ENCODE results near the gene DISP3. TPM values are rescaled to one million over a fixed set of nuclear protein-coding genes. Genes with fewer than 3 reads are reported as not detected.

The DISP3 gene
- total and polyA plus RNA-seq, 2 experiments from 2014 or later = not detected

- H3K79me2 ChIP-seq (ENCODE audit: insufficient read depth) = no peaks in the 10 kb centered on the region
- no peaks in the 10 kb centered on the region for H3K9me2 ChIP-seq (ENCODE audit: insufficient read depth)
- H2AFZ ChIP-seq = no peak overlapping the region
- no peaks in the 10 kb centered on the region for H3K9me3 ChIP-seq (ENCODE audit: low read depth)
- H4K20me1 ChIP-seq (ENCODE audit: insufficient read depth) = no peaks in the 10 kb centered on the region
- H3K27me3 ChIP-seq (replicated peaks; ENCODE audit: insufficient read depth) = peaks cover 19% of the 10 kb centered on the region
- no peak overlapping the region for H3K9ac ChIP-seq
- no peak for DNase-seq
- H3K4me1 ChIP-seq (ENCODE audit: insufficient read depth) = no peaks in the 10 kb centered on the region
- no peak overlapping the region for H3K4me3 ChIP-seq
- WGBS, 2 experiments (ENCODE audit: low coverage in 1 of 2, low lambda C conversion rate in 2 of 2, missing lambda C conversion rate in 2 of 2) = 29 to 39% methylated on average over 8 of the region's 8 CpGs
- H3F3A ChIP-seq (ENCODE audit: insufficient read depth) = no peaks in the 10 kb centered on the region
- H3K27ac ChIP-seq = no peak overlapping the region
- H3K4me2 ChIP-seq (ENCODE audit: unreplicated experiment) = no peak overlapping the region
- in situ Hi-C loops (cut with MboI) = no loop called here
- H3K36me3 ChIP-seq (ENCODE audit: low read depth) = no peaks in the 10 kb centered on the region
- TF ChIP-seq EZH2 (IDR thresholded peaks at IDR 0.05; ENCODE audit: insufficient read depth, poor library complexity, severe bottlenecking) (no peak), EZH2phosphoT487 (IDR thresholded peaks at IDR 0.05; ENCODE audit: insufficient read depth, low read depth) (no peak)
These were observed 102.6 kb downstream of the DISP3 start for GRCh38 chr1:11581445-11581991.

GRCh38 chr1:11585389-11585788, 106.4 kb downstream of the DISP3 start:
- Histone ChIP-seq H4K20me1 (ENCODE audit: insufficient read depth) (no peaks in the 10 kb centered on the region), H3K27me3 (replicated peaks; ENCODE audit: insufficient read depth) (peaks cover 19% of the 10 kb centered on the region), H3K36me3 (ENCODE audit: low read depth) (no peaks in the 10 kb centered on the region), H3K79me2 (ENCODE audit: insufficient read depth) (no peaks in the 10 kb centered on the region), H2AFZ (no peak overlapping the region), H3K4me3 (no peak overlapping the region), H3F3A (ENCODE audit: insufficient read depth) (no peaks in the 10 kb centered on the region), H3K9me2 (ENCODE audit: insufficient read depth) (no peaks in the 10 kb centered on the region), H3K27ac (no peak overlapping the region), H3K4me2 (ENCODE audit: unreplicated experiment) (no peak overlapping the region), H3K9ac (no peak overlapping the region), H3K9me3 (ENCODE audit: low read depth) (no peaks in the 10 kb centered on the region), H3K4me1 (ENCODE audit: insufficient read depth) (no peaks in the 10 kb centered on the region)
- WGBS, 2 experiments (ENCODE audit: low coverage in 1 of 2, low lambda C conversion rate in 2 of 2, missing lambda C conversion rate in 2 of 2) = 51 to 53% methylated on average over 11 of the region's 11 CpGs
- in situ Hi-C loops (cut with MboI) = no loop called here
- no peak for TF ChIP-seq EZH2 (IDR thresholded peaks at IDR 0.05; ENCODE audit: insufficient read depth, poor library complexity, severe bottlenecking)
- TF ChIP-seq EZH2phosphoT487 (IDR thresholded peaks at IDR 0.05; ENCODE audit: insufficient read depth, low read depth) = no peak
- no peak for DNase-seq

Other genes starting within 250 kb of the DISP3 start
- gene MTOR, start 216.6 kb upstream of the DISP3 start, total RNA-seq (2014; rRNA removed; shearing (Covaris generic)) = 27.6 and 30.7 TPM in 2 replicates
- gene MTOR, start 216.6 kb upstream of the DISP3 start, polyA plus RNA-seq (2016; fragmentation: Nextera tagmentation; extraction: Ambion mirVana) = 10.3 and 10.6 TPM in 2 replicates
- gene UBIAD1, start 206.0 kb upstream of the DISP3 start, total RNA-seq (2014; rRNA removed; shearing (Covaris generic)) = 4.8 and 5.2 TPM in 2 replicates
- gene UBIAD1, start 206.0 kb upstream of the DISP3 start, polyA plus RNA-seq (2016; fragmentation: Nextera tagmentation; extraction: Ambion mirVana) = 8.1 and 9.8 TPM in 2 replicates
- 1.1 and 3.7 TPM in 2 replicates for gene FBXO2, start 175.3 kb downstream of the DISP3 start, total RNA-seq (2014; rRNA removed; shearing (Covaris generic))
- 0.32 and 0.54 TPM in 2 replicates for gene FBXO2, start 175.3 kb downstream of the DISP3 start, polyA plus RNA-seq (2016; fragmentation: Nextera tagmentation; extraction: Ambion mirVana)
- 16.6 and 20.6 TPM in 2 replicates for gene FBXO44, start 175.7 kb downstream of the DISP3 start, total RNA-seq (2014; rRNA removed; shearing (Covaris generic))
- gene FBXO44, start 175.7 kb downstream of the DISP3 start, polyA plus RNA-seq (2016; fragmentation: Nextera tagmentation; extraction: Ambion mirVana) = 17.8 and 19.4 TPM in 2 replicates
- gene FBXO6, start 185.0 kb downstream of the DISP3 start, total RNA-seq (2014; rRNA removed; shearing (Covaris generic)) = 9.4 and 10.9 TPM in 2 replicates
- 11.8 TPM in 2 replicates for gene FBXO6, start 185.0 kb downstream of the DISP3 start, polyA plus RNA-seq (2016; fragmentation: Nextera tagmentation; extraction: Ambion mirVana)
- 54.5 and 61.2 TPM in 2 replicates for gene MAD2L2, start 202.0 kb downstream of the DISP3 start, total RNA-seq (2014; rRNA removed; shearing (Covaris generic))
- gene MAD2L2, start 202.0 kb downstream of the DISP3 start, polyA plus RNA-seq (2016; fragmentation: Nextera tagmentation; extraction: Ambion mirVana) = 67.8 and 70.6 TPM in 2 replicates
- 0.11 TPM in 1 of 2 replicates, not detected in the other for gene DRAXIN, start 212.6 kb downstream of the DISP3 start, total RNA-seq (2014; rRNA removed; shearing (Covaris generic))
- gene DRAXIN, start 212.6 kb downstream of the DISP3 start, polyA plus RNA-seq (2016; fragmentation: Nextera tagmentation; extraction: Ambion mirVana) = 0.04 and 0.06 TPM in 2 replicates

All from GM23248 (cell line).